ENCODE data around the gene LRRC8D.

- TF ChIP-seq POLR2A (IDR thresholded peaks at IDR 0.05; ENCODE audit: low read length) (no peak), GATA1 (IDR thresholded peaks at IDR 0.05; ENCODE audit: low read depth, low read length) (no peak)
Observed at GRCh38 chr1:89901957-89902669, 81.3 kb downstream of the LRRC8D start.
